Epithelial cell of prostate (primary cell): ENCODE data around the gene CCDC127.
"Not testable (repeated sequence)": the region's sequence is repeated elsewhere in the genome, so short reads cannot be mapped to it uniquely, and the experiment has no call there.

Experiments
- DNase-seq: peaks from one replicate; pipeline ENCODE4 v3.0.0-alpha.2; 2011; ENCODE audit warnings: low read depth, low spot score
- H3K27ac ChIP-seq: fragments of 450-650 bp; 2 replicates; pipeline ENCODE4 v1.5.1; 2017; ENCODE audit warnings: mild to moderate bottlenecking

CCDC127 gene

GRCh38 chr5:217494-218456 lies at the start of gene CCDC127, which contains the start of gene SDHA:
Gene CCDC127 (minus strand): TSS chr5:218153. CDS start chr5:216849, 1,304 bp downstream.
Gene SDHA (plus strand): TSS chr5:218320. CDS start chr5:218356, 36 bp downstream.
- DNase-seq, result peak; percentile 26
- peak within 1 kb of the TSS; percentile 49 for H3K27ac ChIP-seq

GRCh38 chr5:267716-268115 lies 49.8 kb upstream of the CCDC127 start:
- H3K27ac ChIP-seq, result no peak overlapping the region
- no peak for DNase-seq

GRCh38 chr5:266311-267026 lies 48.5 kb upstream of the CCDC127 start:
- DNase-seq, H3K27ac ChIP-seq: not testable (repeated sequence)

- H3K27ac ChIP-seq, result no peak overlapping the region
- no peak for DNase-seq
Measured at GRCh38 chr5:264338-264737, 46.4 kb upstream of the CCDC127 start.

- DNase-seq, result peak; percentile 53
Measured at GRCh38 chr5:263275-263974, 45.5 kb upstream of the CCDC127 start.

GRCh38 chr5:257148-257547 lies 39.2 kb upstream of the CCDC127 start:
- no peak overlapping the region for H3K27ac ChIP-seq
- DNase-seq, result no peak

More at GRCh38 chr5:263275-263974, 45.5 kb upstream of the CCDC127 start:
- not testable (repeated sequence) for H3K27ac ChIP-seq

- H3K27ac ChIP-seq, DNase-seq: not testable (repeated sequence)
Measured at GRCh38 chr5:256347-256746, 38.4 kb upstream of the CCDC127 start.

GRCh38 chr5:255116-255515 lies 37.2 kb upstream of the CCDC127 start:
- H3K27ac ChIP-seq, DNase-seq: not testable (repeated sequence)

GRCh38 chr5:254322-254721 lies 36.4 kb upstream of the CCDC127 start:
- DNase-seq, H3K27ac ChIP-seq: not testable (repeated sequence)

GRCh38 chr5:252546-252945 lies 34.6 kb upstream of the CCDC127 start:
- peak; percentile 20 for DNase-seq
- peak overlapping the region; percentile 90 for H3K27ac ChIP-seq

GRCh38 chr5:251975-252374 lies 34.0 kb upstream of the CCDC127 start:
- not testable (repeated sequence) for DNase-seq
- peak overlapping the region; percentile 90 for H3K27ac ChIP-seq

GRCh38 chr5:251538-251937 lies 33.6 kb upstream of the CCDC127 start:
- H3K27ac ChIP-seq, result peak overlapping the region; percentile 90
- DNase-seq, result not testable (repeated sequence)

GRCh38 chr5:251016-251415 lies 33.1 kb upstream of the CCDC127 start:
- not testable (repeated sequence) for DNase-seq
- H3K27ac ChIP-seq, result peak overlapping the region; percentile 90

- not testable (repeated sequence) for DNase-seq
Measured at GRCh38 chr5:250396-250795, 32.4 kb upstream of the CCDC127 start.

GRCh38 chr5:245717-246116 lies 27.8 kb upstream of the CCDC127 start:
- peak; percentile 1 for DNase-seq
- H3K27ac ChIP-seq, result peak overlapping the region; percentile 31

More at GRCh38 chr5:250396-250795, 32.4 kb upstream of the CCDC127 start:
- H3K27ac ChIP-seq, result peak overlapping the region; percentile 90

GRCh38 chr5:243683-244367 lies 25.9 kb upstream of the CCDC127 start:
- not testable (repeated sequence) for H3K27ac ChIP-seq, DNase-seq

- H3K27ac ChIP-seq, DNase-seq: not testable (repeated sequence)
Measured at GRCh38 chr5:241045-241669, 23.2 kb upstream of the CCDC127 start.

GRCh38 chr5:240550-240949 lies 22.6 kb upstream of the CCDC127 start:
- DNase-seq, H3K27ac ChIP-seq: not testable (repeated sequence)

GRCh38 chr5:237931-238330 lies 20.0 kb upstream of the CCDC127 start:
- H3K27ac ChIP-seq, DNase-seq: not testable (repeated sequence)
